ENCODE results near the gene EFNA2. TPM values are rescaled to one million over a fixed set of nuclear protein-coding genes. Genes with fewer than 3 reads are reported as not detected.

The EFNA2 gene
- not detected in 2 replicates for total RNA-seq

GRCh38 chr19:1285737-1286360, at the start of gene EFNA2:
TSS of gene EFNA2 (plus strand) at chr19:1285873. CDS start at chr19:1286169, 296 bp downstream.

GRCh38 chr19:1237754-1238368, 47.8 kb upstream of the EFNA2 start, which contains the start of gene CBARP:
TSS of gene CBARP (minus strand) at chr19:1238005. CDS start at chr19:1236100, 1,905 bp downstream.

GRCh38 chr19:1241417-1242095, 44.1 kb upstream of the EFNA2 start, which contains the start of gene ATP5F1D:
TSS of gene ATP5F1D (plus strand) at chr19:1241751. CDS start at chr19:1241851, 100 bp downstream.

GRCh38 chr19:1248139-1248785, 37.4 kb upstream of the EFNA2 start, which contains the start of gene MIDN:
TSS of gene MIDN (plus strand) at chr19:1248583. CDS start at chr19:1250297, 1,714 bp downstream.

GRCh38 chr19:1269065-1269477, 16.6 kb upstream of the EFNA2 start, which contains the start of gene CIRBP:
TSS of gene CIRBP (plus strand) at chr19:1269332. CDS start at chr19:1270934, 1,602 bp downstream.

GRCh38 chr19:1275260-1275975, 10.3 kb upstream of the EFNA2 start, which contains the start of gene FAM174C:
TSS of gene FAM174C (plus strand) at chr19:1275530. CDS start at chr19:1275550, 20 bp downstream.

Other genes starting within 250 kb of the EFNA2 start
- gene ABCA7, start 245.8 kb upstream of the EFNA2 start, total RNA-seq: 2.3 and 5.3 TPM in 2 replicates
- gene ARHGAP45, start 218.7 kb upstream of the EFNA2 start, total RNA-seq: 3.5 and 8.5 TPM in 2 replicates
- 360 and 361 TPM in 2 replicates for gene POLR2E, start 190.5 kb upstream of the EFNA2 start, total RNA-seq
- gene GPX4, start 181.9 kb upstream of the EFNA2 start, total RNA-seq: 478 TPM in 2 replicates
- gene SBNO2, start 111.6 kb upstream of the EFNA2 start, total RNA-seq: 34.9 and 36.0 TPM in 2 replicates
- 75.2 and 81.2 TPM in 2 replicates for gene STK11, start 80.1 kb upstream of the EFNA2 start, total RNA-seq
- gene CBARP, start 47.9 kb upstream of the EFNA2 start, total RNA-seq: 3.0 and 7.2 TPM in 2 replicates
- gene ATP5F1D, start 44.1 kb upstream of the EFNA2 start, total RNA-seq: 63.1 and 89.1 TPM in 2 replicates
- gene MIDN, start 37.3 kb upstream of the EFNA2 start, total RNA-seq: 6.2 and 9.5 TPM in 2 replicates
- 242 and 292 TPM in 2 replicates for gene CIRBP, start 16.5 kb upstream of the EFNA2 start, total RNA-seq
- gene FAM174C, start 10.3 kb upstream of the EFNA2 start, total RNA-seq: 37.2 and 77.3 TPM in 2 replicates
- gene NDUFS7, start 98.0 kb downstream of the EFNA2 start, total RNA-seq: 171 and 174 TPM in 2 replicates
- gene GAMT, start 115.7 kb downstream of the EFNA2 start, total RNA-seq: 30.0 and 34.0 TPM in 2 replicates
- 96.9 and 103 TPM in 2 replicates for gene DAZAP1, start 121.7 kb downstream of the EFNA2 start, total RNA-seq
- gene RPS15, start 152.5 kb downstream of the EFNA2 start, total RNA-seq: 2,537 and 3,021 TPM in 2 replicates
- gene APC2, start 164.2 kb downstream of the EFNA2 start, total RNA-seq: not detected in 2 replicates
- gene C19orf25, start 193.3 kb downstream of the EFNA2 start, total RNA-seq: 36.0 and 47.6 TPM in 2 replicates
- gene PCSK4, start 204.5 kb downstream of the EFNA2 start, total RNA-seq: 0.58 and 1.6 TPM in 2 replicates
- 4.0 and 8.2 TPM in 2 replicates for gene REEP6, start 205.3 kb downstream of the EFNA2 start, total RNA-seq
- 3.5 and 12.6 TPM in 2 replicates for gene ADAMTSL5, start 227.1 kb downstream of the EFNA2 start, total RNA-seq
- gene PLK5, start 238.2 kb downstream of the EFNA2 start, total RNA-seq: not detected in 2 replicates

Data from myometrial cell (primary cell).